Aorta (tissue), 5 donors: ENCODE measurements around the gene ABAT. TPM values are rescaled to one million over a fixed set of nuclear protein-coding genes. Genes with fewer than 3 reads are reported as not detected.

ENCODE experiments used
- ATAC-seq: fragments of 200-7000 bp; cut with Tn5 transposase; one replicate; pipeline ENCODE4 v1.9.1; 2022; ENCODE audit warnings: moderate library complexity; ENCODE audit not compliant: low FRiP score
- DNase-seq, 2 donors: peaks; one replicate each; pipeline ENCODE4 v3.0.0-alpha.2; 2020
- H3K27ac ChIP-seq, 2 donors: one replicate each; pipeline ENCODE4 v1.5.1; 2013; ENCODE audit warnings: low read length in 2 of 2, mild to moderate bottlenecking in 2 of 2, moderate library complexity in 2 of 2, control low read depth in 1 of 2, inconsistent platforms in 1 of 2, low read depth in 1 of 2
- H3K27me3 ChIP-seq, 2 donors: one replicate each; pipeline ENCODE4 v1.6.1; 2013; ENCODE audit warnings: control low read depth in 1 of 2, low read length in 1 of 2, mild to moderate bottlenecking in 1 of 2, moderate library complexity in 1 of 2; ENCODE audit not compliant: insufficient read depth in 2 of 2, control insufficient read depth in 1 of 2
- H3K36me3 ChIP-seq, 2 donors: one replicate each; pipeline ENCODE4 v1.6.1; 2013; ENCODE audit warnings: control low read depth in 1 of 2, low read length in 1 of 2, mild to moderate bottlenecking in 1 of 2; ENCODE audit not compliant: insufficient read depth in 2 of 2, control insufficient read depth in 1 of 2
- H3K4me1 ChIP-seq, 2 donors: one replicate each; pipeline ENCODE4 v1.6.1; 2013; ENCODE audit warnings: low read length in 2 of 2, control low read depth in 1 of 2, mild to moderate bottlenecking in 1 of 2, moderate library complexity in 1 of 2; ENCODE audit not compliant: insufficient read depth in 2 of 2, control insufficient read depth in 1 of 2
- H3K4me3 ChIP-seq, 2 donors: one replicate each; pipeline ENCODE4 v1.5.1; 2013; ENCODE audit warnings: low read length in 2 of 2, control low read depth in 1 of 2, mild to moderate bottlenecking in 1 of 2
- H3K9me3 ChIP-seq: one replicate; pipeline ENCODE4 v1.6.1; 2013; ENCODE audit warnings: mild to moderate bottlenecking, low read length; ENCODE audit not compliant: control insufficient read depth
- WGBS, 2 donors: extraction: QIAGEN DNeasy Blood & Tissue Kit; methylation state at CpG; one replicate each; pipeline ENCODE4 v1.1.7; 2013; 5-methylcytosine and 5-hydroxymethylcytosine counted together
- intact Hi-C, 2 donors: fragments of 100-400 bp; cut with DNase I; formaldehyde crosslinking; loops; one replicate each; pipeline versions ENCODE4 v1.14.2 to v1.15.0; 2022
- polyA plus RNA-seq, 2 donors: library from polyadenylated mRNA; stranded (reverse); fragments of 200-250 nt; gene quantifications; one replicate each; pipeline ENCODE4 v1.2.3, GENCODE V29; 2013
- total RNA-seq, 2 donors: library from RNA; stranded (reverse); fragmentation: NEBNext Ultra II Directional; extraction: Animal tissue kit (Norgen Biotek cat#: 25700); gene quantifications; one replicate each; pipeline ENCODE4 v1.2.1, GENCODE V29; 2021
- donor health status: healthy with polysubstance abuse.
- donor health status: Bipolar disorder and iron deficiency.
- donor health status: DM: no; HTN: no; CAD: no.
- donor health status: DM: no; HTN: no; CAD: no.
- donor health status: DM: yes; HTN: yes; CAD: no.

ABAT gene
- total and polyA plus RNA-seq, 4 donors: 6.6 to 11.5 (median 9.6) TPM

GRCh38 chr16:8716052-8716451 is 41.6 kb downstream of the ABAT start:
- intact Hi-C loops: no loop called here
- no peaks in the 10 kb centered on the region for H3K4me1 ChIP-seq
- H3K36me3 ChIP-seq: no peaks in the 10 kb centered on the region
- 94 to 95% methylated on average over 6 of the region's 6 CpGs for WGBS, 2 donors
- no peak overlapping the region for H3K4me3 ChIP-seq
- no peaks in the 10 kb centered on the region for H3K27me3 ChIP-seq
- DNase-seq (no peak), ATAC-seq (no peak)
- H3K27ac ChIP-seq: no peak overlapping the region
- peaks cover 1% of the 10 kb centered on the region for H3K9me3 ChIP-seq

GRCh38 chr16:8716592-8716991 is 42.2 kb downstream of the ABAT start:
- DNase-seq: no peak
- WGBS, 2 donors: 85 to 89% methylated on average over 10 of the region's 10 CpGs
- Histone ChIP-seq H3K36me3 (no peaks in the 10 kb centered on the region), H3K27ac (no peak overlapping the region), H3K4me3 (no peak overlapping the region), H3K9me3 (peaks cover 1% of the 10 kb centered on the region), H3K4me1 (no peaks in the 10 kb centered on the region), H3K27me3 (no peaks in the 10 kb centered on the region)
- ATAC-seq: no peak
- intact Hi-C loops: no loop called here

DNA sequence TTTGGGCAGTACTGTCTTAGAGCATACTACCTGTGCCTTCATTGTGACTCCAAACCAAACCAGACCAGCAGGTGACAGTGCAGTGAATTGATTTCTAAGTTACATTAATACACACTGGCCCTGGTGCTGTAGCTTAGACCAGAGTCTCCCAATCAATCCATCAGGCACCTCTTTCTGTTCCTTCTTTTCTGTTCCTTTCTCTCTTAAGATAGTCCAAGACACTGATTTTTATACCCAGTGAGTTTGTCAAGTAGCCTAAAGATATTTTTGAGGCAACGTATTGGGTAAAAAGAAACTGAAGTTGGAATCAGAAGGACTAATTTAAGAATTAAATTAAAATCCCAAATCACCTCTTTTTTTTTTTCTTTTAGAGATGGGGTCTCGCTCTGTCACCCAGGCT is 43.1 kb downstream of the ABAT start:
- DNase-seq (no peak), ATAC-seq (no peak)
- H3K36me3 ChIP-seq: no peaks in the 10 kb centered on the region
- 95 to 99% methylated on average over 2 of the region's 2 CpGs for WGBS, 2 donors
- H3K9me3 ChIP-seq: peaks cover 1% of the 10 kb centered on the region
- no peaks in the 10 kb centered on the region for H3K4me1 ChIP-seq
- no peak overlapping the region for H3K4me3 ChIP-seq
- intact Hi-C loops: no loop called here
- H3K27me3 ChIP-seq: no peaks in the 10 kb centered on the region
- H3K27ac ChIP-seq: no peak overlapping the region

DNA sequence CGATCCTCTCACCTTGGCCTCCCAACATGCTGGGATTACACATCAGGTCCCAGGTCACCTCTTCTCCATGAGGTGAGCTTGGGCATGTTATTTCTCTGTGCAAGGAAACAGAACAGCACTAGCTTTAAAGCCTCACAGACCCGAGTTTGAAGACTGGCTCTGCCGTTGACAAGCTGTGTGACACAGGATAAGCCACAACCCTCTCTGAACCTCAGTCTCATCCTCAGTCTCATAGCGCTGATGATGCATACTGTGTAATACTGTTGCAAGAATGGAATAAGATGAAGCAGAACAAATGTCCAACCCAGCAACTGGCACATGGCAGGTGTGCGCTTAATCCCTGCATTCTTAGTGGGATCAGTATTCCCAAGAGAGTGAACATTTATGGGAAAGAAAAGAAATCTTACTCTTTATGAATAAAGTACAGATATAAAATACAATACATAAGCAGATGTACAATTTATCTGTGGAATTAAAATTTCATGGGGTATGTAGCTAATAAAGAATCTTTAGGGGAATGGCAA is 43.5 kb downstream of the ABAT start:
- no peak overlapping the region for H3K4me3 ChIP-seq
- ATAC-seq: no peak
- H3K27ac ChIP-seq: no peak overlapping the region
- peaks cover 1% of the 10 kb centered on the region for H3K9me3 ChIP-seq
- 96% methylated on average over 5 of the region's 5 CpGs for WGBS, 2 donors
- intact Hi-C loops: no loop called here
- no peaks in the 10 kb centered on the region for H3K27me3 ChIP-seq
- no peaks in the 10 kb centered on the region for H3K36me3 ChIP-seq
- DNase-seq: no peak
- H3K4me1 ChIP-seq: no peaks in the 10 kb centered on the region

- intact Hi-C loops: no loop called here
- Histone ChIP-seq H3K4me1 (no peaks in the 10 kb centered on the region), H3K27ac (no peak overlapping the region), H3K36me3 (no peaks in the 10 kb centered on the region), H3K9me3 (peaks cover 1% of the 10 kb centered on the region), H3K27me3 (no peaks in the 10 kb centered on the region), H3K4me3 (no peak overlapping the region)
- no peak for ATAC-seq
- no peak for DNase-seq
- 62 to 69% methylated on average over 19 of the region's 19 CpGs for WGBS, 2 donors
Observed at GRCh38 chr16:8718851-8719680, 44.6 kb downstream of the ABAT start.

GRCh38 chr16:8720080-8720966 is 45.9 kb downstream of the ABAT start:
- Histone ChIP-seq H3K36me3 (no peaks in the 10 kb centered on the region), H3K27ac (no peak overlapping the region), H3K4me3 (no peak overlapping the region), H3K9me3 (peaks cover 1% of the 10 kb centered on the region), H3K4me1 (no peaks in the 10 kb centered on the region), H3K27me3 (no peaks in the 10 kb centered on the region)
- intact Hi-C loops: no loop called here
- WGBS, 2 donors: 47 to 49% methylated on average over 14 of the region's 14 CpGs
- no peak for ATAC-seq
- no peak for DNase-seq

- Histone ChIP-seq H3K4me1 (no peaks in the 10 kb centered on the region), H3K27ac (no peak overlapping the region), H3K27me3 (no peaks in the 10 kb centered on the region), H3K4me3 (no peak overlapping the region), H3K36me3 (no peaks in the 10 kb centered on the region), H3K9me3 (peaks cover 1% of the 10 kb centered on the region)
- DNase-seq (no peak), ATAC-seq (no peak)
- 90 to 91% methylated on average over 3 of the region's 3 CpGs for WGBS, 2 donors
- intact Hi-C loops: no loop called here
Observed at GRCh38 chr16:8720967-8721308, 46.5 kb downstream of the ABAT start.

DNA sequence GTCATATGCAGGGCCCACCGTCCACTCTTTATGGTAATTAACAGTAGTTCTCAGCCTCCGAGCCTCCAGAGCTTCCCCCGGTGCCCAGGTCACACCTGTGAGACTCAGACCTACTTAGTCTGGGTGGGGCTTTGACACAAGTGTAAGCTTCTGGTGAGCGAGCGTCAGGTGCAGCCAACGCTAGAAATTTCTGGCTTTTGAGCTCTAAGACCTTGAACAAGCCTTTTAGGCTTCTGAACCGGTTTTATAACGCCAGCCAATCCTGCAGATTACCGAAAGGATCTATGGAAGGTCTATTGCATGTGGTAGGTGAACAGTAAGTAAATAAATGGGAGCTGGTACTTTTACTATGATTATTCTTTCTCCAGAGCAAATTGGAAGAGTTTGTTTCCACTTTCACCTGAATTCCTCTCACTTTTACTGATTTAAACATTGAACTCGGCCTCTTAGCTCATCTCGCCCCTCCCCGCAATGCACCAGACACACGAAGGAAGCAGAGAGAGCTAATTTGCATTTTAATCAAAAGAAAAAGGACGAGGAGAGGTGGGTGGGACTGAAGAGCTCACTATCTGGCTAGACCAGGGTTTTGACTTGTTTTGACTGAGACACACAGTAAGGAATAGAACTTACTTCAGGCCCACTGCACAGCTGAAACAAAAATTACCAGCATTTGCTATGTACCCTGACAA is 47.1 kb downstream of the ABAT start:
- no peak for DNase-seq
- no peaks in the 10 kb centered on the region for H3K27me3 ChIP-seq
- H3K9me3 ChIP-seq: peaks cover 1% of the 10 kb centered on the region
- no peaks in the 10 kb centered on the region for H3K4me1 ChIP-seq
- 84 to 85% methylated on average over 14 of the region's 14 CpGs for WGBS, 2 donors
- no peak overlapping the region for H3K4me3 ChIP-seq
- no peak for ATAC-seq
- H3K27ac ChIP-seq: no peak overlapping the region
- H3K36me3 ChIP-seq: no peaks in the 10 kb centered on the region
- intact Hi-C loops: no loop called here
